DMS114 treated with DMSO at 0.1 percent for 48 hours (cell line): Measurements from ENCODE around the gene POLR2J.
"Not testable (repeated sequence)": the region's sequence is repeated elsewhere in the genome, so short reads cannot be mapped to it uniquely, and the experiment has no call there.

ENCODE experiments used
- DNase-seq: peaks from one replicate; lab custom pipeline; 2025; ENCODE audit not compliant: unreplicated experiment; lab: John Stamatoyannopoulos, UW

Gene POLR2J

GRCh38 chr7:102496861-102497260, 18.1 kb upstream of the POLR2J start:
- DNase-seq: not testable (repeated sequence)

GRCh38 chr7:102494473-102495149, 15.9 kb upstream of the POLR2J start:
- not testable (repeated sequence) for DNase-seq

DNA sequence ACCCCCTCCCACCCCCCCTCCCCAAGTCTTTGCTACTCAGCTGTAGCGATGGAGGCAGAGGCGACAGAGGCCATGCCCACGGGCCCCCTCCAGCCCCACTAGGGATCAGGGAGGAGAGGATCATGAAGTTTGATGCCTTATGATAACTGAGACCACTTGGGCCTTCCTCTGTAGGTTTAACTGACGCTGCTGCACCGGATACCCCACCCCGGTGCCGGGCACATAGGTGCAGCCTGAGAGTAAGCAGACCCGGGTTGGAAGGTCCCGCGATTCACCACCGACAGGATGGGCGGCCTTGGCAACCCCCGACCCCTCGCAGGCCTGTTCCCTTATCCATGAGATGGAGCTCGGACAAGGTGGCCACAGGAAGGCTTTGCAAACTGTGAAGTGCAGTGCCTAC, 15.3 kb upstream of the POLR2J start:
- DNase-seq: not testable (repeated sequence)

GRCh38 chr7:102493220-102493935, 14.7 kb upstream of the POLR2J start:
- DNase-seq: not testable (repeated sequence)

DNA sequence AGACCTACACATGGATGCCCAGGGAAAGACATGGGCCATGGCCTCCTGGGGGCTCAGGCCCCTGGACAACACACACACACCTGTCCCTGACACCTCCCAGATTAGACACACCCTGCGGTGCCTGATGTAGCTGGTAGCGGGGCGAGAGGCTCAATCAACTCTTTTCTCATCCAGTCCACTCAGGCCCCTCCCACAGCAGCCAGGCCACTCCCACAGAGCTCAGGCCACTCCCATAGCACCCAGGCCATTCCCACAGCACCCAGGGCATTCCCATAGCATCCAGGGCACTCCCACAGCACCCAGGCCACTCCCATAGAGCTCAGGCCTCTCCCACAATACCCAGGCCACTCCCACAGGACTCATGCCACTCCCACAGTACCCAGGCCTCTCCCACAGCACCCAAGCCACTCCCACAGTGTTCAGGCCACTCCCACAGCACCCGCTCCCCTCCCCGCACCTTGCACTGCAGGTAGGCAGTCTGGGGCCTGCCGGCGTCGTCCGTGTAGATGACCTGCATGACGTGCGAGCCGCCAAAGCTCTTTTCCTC, 11.9 kb upstream of the POLR2J start:
- DNase-seq: not testable (repeated sequence)

DNA sequence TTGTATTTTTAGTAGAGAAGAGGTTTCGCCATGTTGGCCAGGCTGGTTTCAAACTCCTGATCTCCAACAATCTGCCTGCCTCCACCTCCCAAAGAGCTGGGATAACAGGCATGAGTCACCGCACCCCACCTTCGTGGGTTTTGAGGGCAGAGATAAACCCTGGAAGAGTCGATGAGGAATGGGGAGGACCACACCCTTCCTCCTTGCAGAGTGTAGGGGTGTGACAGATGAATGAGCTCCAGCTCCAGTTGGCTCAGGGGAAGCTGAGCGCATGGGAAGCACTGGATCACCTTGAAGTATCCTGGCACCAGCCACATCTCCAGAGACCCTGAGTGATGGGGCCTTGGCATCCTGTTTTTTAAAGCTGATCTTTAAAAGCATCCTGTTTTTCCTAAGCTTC, 5.6 kb upstream of the POLR2J start:
- not testable (repeated sequence) for DNase-seq

- DNase-seq: not testable (repeated sequence)
Measured at GRCh38 chr7:102481962-102482361, 3.2 kb upstream of the POLR2J start.

DNA sequence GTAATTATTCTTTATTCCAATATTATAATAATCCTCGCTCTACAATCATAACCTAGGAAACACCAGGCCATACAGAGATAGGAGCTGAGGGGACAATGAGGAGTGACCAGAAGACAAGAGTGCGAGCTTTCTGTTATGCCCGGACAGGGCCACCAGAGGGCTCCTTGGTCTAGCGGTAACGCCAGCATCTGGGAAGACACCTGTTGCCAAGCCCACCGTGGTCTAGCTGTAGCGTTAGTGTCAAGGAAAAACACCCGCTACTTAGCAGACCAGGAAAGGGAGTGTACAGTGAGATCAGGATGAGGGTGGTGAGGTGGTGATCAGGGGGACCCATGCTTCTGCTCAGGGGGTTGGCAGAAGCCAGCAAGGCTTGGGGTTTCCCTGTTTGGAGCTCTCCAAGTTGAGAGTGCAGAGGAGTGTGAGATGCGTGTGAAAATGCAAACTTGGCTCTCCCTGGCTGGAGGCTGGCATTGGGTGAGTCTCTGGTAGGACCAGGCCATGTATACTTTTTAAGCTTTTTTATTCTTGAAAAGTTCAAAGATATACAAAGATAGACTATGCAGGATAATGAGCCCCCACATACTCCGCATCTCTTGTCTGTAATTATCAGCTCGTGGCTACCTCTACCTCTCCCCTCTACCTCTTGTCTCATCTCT, 1.4 kb upstream of the POLR2J start:
- not testable (repeated sequence) for DNase-seq

DNA sequence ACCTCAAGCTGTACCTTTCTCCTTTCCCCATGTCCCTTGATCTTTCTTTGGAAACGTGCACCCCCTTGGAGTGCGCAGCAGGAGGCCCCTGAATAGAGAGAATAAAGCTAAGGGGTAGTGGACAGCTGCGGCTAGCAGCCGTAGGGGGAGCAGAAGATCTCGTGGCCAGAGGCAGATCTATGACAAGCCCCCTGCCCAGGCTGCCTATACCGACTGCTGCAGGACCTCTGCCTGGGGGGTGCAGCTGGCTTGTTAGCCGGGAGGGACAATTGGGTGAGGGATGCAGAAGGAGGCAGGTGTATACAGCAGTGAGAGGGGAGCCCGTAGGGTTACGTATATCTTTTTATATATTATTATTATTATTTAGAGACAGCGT, 475 bp upstream of the POLR2J start:
- DNase-seq: not testable (repeated sequence)

GRCh38 chr7:102474736-102475435, 3.8 kb downstream of the POLR2J start:
- not testable (repeated sequence) for DNase-seq

- DNase-seq: not testable (repeated sequence)
Measured at GRCh38 chr7:102474116-102474515, 4.6 kb downstream of the POLR2J start.

DNA sequence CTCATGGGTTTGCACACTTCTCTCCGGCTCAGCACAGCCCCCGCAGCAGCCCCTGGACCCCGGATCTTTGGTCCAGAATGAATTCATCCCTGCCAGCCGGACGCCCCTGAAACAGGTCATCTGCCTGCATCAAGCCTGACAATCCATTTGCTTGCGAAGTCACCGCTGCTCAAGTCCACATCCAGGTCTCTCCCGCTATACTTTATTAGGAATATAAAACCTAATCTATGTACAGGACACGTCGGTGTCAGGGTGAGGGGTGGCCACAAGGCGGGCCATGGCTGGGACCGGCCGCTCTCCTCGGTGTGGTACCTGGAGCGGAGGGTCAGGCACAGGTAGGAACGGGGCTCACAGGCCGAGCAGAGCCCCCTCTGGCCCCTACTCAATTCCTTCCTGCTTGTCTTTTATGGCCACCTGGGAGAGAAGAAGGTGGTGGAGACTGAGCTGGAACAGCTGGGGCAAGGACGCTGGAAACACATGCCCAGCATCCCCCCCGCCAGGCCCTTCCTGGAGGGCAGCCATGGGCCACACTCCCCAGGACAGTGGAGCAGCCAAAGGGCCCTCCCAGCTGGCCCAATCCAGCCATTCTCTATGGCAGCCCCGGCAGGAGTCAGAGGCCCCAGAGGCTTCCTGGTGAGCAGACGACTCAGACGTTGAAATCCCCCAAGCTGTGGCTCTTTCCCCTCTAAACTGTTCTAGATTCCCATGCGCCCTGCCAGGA, 5.3 kb downstream of the POLR2J start:
- no peak for DNase-seq

DNA sequence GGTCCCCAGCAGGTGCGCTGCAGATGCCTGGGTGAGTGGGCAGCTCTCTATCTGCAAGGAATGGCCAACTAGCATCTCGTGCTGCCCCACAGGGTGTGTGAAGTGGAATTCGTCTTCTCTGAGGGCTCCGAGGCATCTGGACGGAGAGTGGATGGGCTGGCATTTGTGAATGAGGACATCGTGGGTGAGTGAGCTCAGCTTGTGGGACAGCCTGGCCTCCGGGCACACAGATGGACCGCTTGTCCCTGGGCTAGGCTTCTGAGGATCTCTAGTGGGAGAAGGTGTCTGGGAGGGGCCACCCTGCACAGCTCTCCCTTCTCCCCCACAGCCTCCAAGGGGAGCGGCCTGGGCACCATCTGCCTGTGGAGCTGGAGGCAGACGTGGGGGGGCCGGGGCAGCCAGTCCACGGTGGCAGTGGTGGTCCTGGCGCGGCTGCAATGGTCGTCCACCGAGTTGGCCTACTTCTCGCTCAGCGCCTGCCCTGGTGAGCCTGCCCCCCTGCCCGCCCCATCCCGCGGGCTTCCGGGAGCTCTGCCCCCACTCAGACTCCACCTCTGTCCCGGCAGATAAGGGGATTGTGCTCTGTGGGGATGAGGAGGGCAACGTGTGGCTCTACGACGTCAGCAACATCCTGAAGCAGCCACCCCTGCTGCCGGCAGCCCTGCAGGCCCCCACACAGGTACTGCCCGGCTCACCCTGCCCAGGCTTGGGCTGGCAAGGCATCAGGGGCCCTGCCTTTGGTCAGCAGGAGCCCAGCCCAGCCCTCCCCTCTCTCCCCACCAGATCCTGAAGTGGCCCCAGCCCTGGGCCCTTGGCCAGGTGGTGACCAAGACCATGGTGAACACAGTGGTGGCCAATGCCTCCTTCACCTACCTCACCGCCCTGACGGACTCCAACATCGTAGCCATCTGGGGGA, 6.3 kb downstream of the POLR2J start:
- no peak for DNase-seq

DNA sequence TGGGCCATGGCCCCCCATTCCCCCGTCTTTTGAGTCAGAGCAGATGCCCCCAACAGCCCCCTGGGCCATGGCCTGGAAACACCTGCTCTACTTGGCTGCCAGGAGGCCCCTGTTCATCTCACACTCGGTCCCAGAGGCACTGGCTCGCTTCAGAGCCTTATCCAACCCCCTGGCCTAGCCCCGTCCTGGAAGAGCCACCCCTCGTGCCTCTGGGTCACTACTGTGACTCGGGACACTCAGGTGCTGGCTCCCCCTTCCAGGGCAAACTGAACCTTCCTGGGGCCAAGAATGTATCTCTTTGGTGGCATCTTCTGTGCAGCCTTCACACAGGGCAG, 7.0 kb downstream of the POLR2J start:
- DNase-seq: no peak

- no peak for DNase-seq
Measured at GRCh38 chr7:102469972-102470825, 8.5 kb downstream of the POLR2J start.

- no peak for DNase-seq
Measured at GRCh38 chr7:102469351-102469971, 9.3 kb downstream of the POLR2J start.

DNA sequence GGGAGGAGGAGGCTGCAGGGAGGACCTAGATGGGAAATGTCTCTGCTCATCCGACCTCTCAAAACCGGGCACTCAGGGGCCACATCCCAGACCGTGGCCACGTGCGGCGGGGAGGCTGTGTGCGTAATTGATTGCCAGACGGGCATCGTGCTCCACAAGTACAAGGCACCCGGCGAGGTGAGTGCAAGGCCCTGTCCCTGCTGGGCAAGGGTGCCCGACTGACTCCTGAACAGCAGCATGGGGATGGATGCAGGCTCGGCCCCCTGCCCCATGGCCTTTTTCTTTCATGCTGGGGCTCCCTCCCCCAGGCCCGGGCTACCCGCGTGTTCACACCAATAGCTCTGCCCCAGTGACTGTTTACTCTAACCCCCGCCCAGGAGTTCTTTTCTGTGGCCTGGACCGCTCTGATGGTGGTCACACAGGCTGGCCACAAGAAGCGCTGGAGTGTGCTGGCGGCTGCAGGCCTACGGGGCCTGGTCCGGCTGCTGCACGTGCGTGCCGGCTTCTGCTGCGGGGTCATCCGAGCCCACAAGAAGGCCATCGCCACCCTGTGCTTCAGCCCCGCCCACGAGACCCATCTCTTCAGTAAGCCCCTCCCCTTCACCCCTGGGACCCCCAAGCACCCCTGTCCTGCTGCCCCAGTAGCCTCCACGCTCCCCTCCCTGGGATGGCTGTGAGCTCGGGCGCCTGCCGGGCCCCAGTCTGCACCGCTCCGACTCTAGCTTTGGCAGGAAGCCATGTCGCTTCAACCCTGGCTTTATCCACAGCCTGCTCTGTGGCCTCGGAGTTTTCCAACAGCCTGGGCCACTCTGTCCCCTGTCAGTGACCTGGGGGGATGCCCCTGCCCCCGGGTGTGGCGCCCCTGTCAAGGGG, 10.0 kb downstream of the POLR2J start:
- DNase-seq: no peak
